H1 (cell line): ENCODE results near the gene STIM1.

Source experiments
- EZH2 ChIP-seq: fragments of 200-600 bp; sonication (generic); IDR thresholded peaks from 2 replicates; pipeline ENCODE4 v1.7.1; 2012; ENCODE audit warnings: low read depth, mild to moderate bottlenecking, moderate library complexity, low read length, inconsistent platforms; ENCODE audit not compliant: severe bottlenecking
- RAD21 ChIP-seq, 2 experiments: IDR thresholded peaks in 1 of 2; conservative IDR thresholded peaks in 1 of 2; 2 replicates each; pipeline ENCODE4 v1.6.1; 2011; ENCODE audit warnings: low read depth in 2 of 2, low read length in 2 of 2, improper control_type of control experiment in 1 of 2, inconsistent platforms in 1 of 2, mild to moderate bottlenecking in 1 of 2, moderate library complexity in 1 of 2
- RNF2 ChIP-seq: fragments of 200-900, 300-1000 bp; sonication (generic); IDR thresholded peaks from 2 replicates; pipeline ENCODE4 v1.7.1; 2016; ENCODE audit warnings: borderline replicate concordance, low read depth, mild to moderate bottlenecking, antibody characterized with exemption, low read length; ENCODE audit not compliant: poor library complexity, severe bottlenecking; ENCODE audit errors: missing control alignments
- ZNF274 ChIP-seq: IDR thresholded peaks from 2 replicates; pipeline ENCODE4 v1.7.0; 2012; ENCODE audit warnings: low read length, borderline replicate concordance; ENCODE audit errors: extremely low read depth
- TF ChIP-seq, protein P1 (sequence below): IDR thresholded peaks from 2 replicates; pipeline ENCODE4 v1.6.1; 2012; ENCODE audit warnings: inconsistent platforms
- TF ChIP-seq, protein P2 (sequence below), 3 experiments: IDR thresholded peaks; 1 replicate in 2 of 3; 2 replicates in 1 of 3; pipeline versions ENCODE4 v1.5.1 to v1.6.1; 2011; ENCODE audit warnings: low read length in 3 of 3, mild to moderate bottlenecking in 3 of 3, inconsistent platforms in 2 of 3, low read depth in 1 of 3, moderate library complexity in 1 of 3; ENCODE audit not compliant: insufficient read depth in 1 of 3; ENCODE audit errors: control extremely low read depth in 1 of 3

DNA sequence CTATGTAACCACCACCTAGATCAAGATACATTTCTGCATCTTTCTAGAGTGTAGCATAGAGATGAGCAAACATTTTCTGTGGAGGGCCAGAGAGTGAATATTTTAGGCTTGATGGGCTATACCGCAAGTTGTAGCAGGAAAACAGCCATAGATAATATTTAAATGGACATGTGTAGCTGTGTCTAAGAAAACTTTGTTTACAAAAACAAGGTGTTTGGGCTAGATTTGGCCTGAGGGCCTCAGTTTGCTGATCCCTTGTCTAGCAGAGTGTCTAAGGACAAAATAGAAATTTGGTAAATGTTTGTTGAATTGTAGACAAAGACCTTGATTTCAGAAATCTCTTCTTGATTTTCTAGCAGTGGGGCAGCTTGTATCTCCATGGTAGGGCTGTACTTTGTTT is 36.3 kb downstream of the STIM1 start:
- TF ChIP-seq ZNF274 (no peak), RAD21 (IDR thresholded peaks at IDR 0.05 in 1 of 2, conservative IDR thresholded peaks at IDR 0.05 in 1 of 2; ENCODE audit: low read depth in 2 of 2, low read length in 2 of 2) (no peak), RNF2 (no peak), EZH2 (no peak)
- TF ChIP-seq, protein P1, sequence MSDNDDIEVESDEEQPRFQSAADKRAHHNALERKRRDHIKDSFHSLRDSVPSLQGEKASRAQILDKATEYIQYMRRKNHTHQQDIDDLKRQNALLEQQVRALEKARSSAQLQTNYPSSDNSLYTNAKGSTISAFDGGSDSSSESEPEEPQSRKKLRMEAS: no peak
- TF ChIP-seq, protein P2, sequence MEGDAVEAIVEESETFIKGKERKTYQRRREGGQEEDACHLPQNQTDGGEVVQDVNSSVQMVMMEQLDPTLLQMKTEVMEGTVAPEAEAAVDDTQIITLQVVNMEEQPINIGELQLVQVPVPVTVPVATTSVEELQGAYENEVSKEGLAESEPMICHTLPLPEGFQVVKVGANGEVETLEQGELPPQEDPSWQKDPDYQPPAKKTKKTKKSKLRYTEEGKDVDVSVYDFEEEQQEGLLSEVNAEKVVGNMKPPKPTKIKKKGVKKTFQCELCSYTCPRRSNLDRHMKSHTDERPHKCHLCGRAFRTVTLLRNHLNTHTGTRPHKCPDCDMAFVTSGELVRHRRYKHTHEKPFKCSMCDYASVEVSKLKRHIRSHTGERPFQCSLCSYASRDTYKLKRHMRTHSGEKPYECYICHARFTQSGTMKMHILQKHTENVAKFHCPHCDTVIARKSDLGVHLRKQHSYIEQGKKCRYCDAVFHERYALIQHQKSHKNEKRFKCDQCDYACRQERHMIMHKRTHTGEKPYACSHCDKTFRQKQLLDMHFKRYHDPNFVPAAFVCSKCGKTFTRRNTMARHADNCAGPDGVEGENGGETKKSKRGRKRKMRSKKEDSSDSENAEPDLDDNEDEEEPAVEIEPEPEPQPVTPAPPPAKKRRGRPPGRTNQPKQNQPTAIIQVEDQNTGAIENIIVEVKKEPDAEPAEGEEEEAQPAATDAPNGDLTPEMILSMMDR (IDR thresholded peaks at IDR 0.05; ENCODE audit: control extremely low read depth in 1 of 3, insufficient read depth in 1 of 3, low read depth in 1 of 3, low read length in 3 of 3): no peak
